Lower lobe of right lung (tissue), 2 donors: ENCODE results near the gene WBP4. TPM values are rescaled to one million over a fixed set of nuclear protein-coding genes. Genes with fewer than 3 reads are reported as not detected.
A peak's percentile ranks its signal among the peaks of the same experiment; 100 is the strongest.

ENCODE experiments used
- ATAC-seq, 2 donors: fragments of 200-7000 bp; cut with Tn5 transposase; one replicate each; pipeline ENCODE4 v1.9.1; 2020 to 2022; ENCODE audit warnings: mild to moderate bottlenecking in 2 of 2, moderate library complexity in 2 of 2
- DNase-seq: peaks from one replicate; pipeline ENCODE4 v3.0.0-alpha.2; 2020
- H3K27ac ChIP-seq: fragments of 200-600 bp; one replicate; pipeline ENCODE4 v1.8.0; 2022
- H3K27me3 ChIP-seq: fragments of 200-600 bp; one replicate; pipeline ENCODE4 v1.8.0; 2022; ENCODE audit warnings: low read depth
- H3K36me3 ChIP-seq: fragments of 200-600 bp; one replicate; pipeline ENCODE4 v1.8.0; 2022; ENCODE audit warnings: mild to moderate bottlenecking
- H3K4me1 ChIP-seq: fragments of 200-600 bp; one replicate; pipeline ENCODE4 v1.8.0; 2022
- H3K4me3 ChIP-seq: fragments of 200-600 bp; one replicate; pipeline ENCODE4 v1.8.0; 2022; ENCODE audit warnings: mild to moderate bottlenecking
- H3K9me3 ChIP-seq: fragments of 200-600 bp; one replicate; pipeline ENCODE4 v1.8.0; 2022
- intact Hi-C: fragments of 100-400 bp; cut with DNase I; formaldehyde crosslinking; loops from one replicate; pipeline ENCODE4 v1.11.0; 2022
- total RNA-seq: library from RNA; stranded (reverse); fragmentation: NEBNext Ultra II Directional; extraction: Animal tissue kit (Norgen Biotek cat#: 25700); gene quantifications from one replicate; pipeline ENCODE4 v1.2.1, GENCODE V29; 2021
- TF ChIP-seq, protein P1 (sequence below): fragments of 200-600 bp; IDR thresholded peaks from one replicate; pipeline ENCODE4 v1.8.0; 2022; ENCODE audit warnings: antibody characterized with exemption, mild to moderate bottlenecking
- donor health status: DM: no; HTN: yes; CAD: no; lungs with severe emphysema.

Gene WBP4
- total RNA-seq, 1 donor from 2014 or later, result 10.8 TPM

- no peak for DNase-seq
- ATAC-seq, result no peak
- Histone ChIP-seq H3K9me3 (no peaks in the 10 kb centered on the region), H3K4me3 (no peak overlapping the region), H3K4me1 (peaks cover 32% of the 10 kb centered on the region), H3K36me3 (peaks cover 5% of the 10 kb centered on the region), H3K27me3 (no peaks in the 10 kb centered on the region), H3K27ac (no peak overlapping the region)
- intact Hi-C loops, result no loop called here
- TF ChIP-seq, protein P1, sequence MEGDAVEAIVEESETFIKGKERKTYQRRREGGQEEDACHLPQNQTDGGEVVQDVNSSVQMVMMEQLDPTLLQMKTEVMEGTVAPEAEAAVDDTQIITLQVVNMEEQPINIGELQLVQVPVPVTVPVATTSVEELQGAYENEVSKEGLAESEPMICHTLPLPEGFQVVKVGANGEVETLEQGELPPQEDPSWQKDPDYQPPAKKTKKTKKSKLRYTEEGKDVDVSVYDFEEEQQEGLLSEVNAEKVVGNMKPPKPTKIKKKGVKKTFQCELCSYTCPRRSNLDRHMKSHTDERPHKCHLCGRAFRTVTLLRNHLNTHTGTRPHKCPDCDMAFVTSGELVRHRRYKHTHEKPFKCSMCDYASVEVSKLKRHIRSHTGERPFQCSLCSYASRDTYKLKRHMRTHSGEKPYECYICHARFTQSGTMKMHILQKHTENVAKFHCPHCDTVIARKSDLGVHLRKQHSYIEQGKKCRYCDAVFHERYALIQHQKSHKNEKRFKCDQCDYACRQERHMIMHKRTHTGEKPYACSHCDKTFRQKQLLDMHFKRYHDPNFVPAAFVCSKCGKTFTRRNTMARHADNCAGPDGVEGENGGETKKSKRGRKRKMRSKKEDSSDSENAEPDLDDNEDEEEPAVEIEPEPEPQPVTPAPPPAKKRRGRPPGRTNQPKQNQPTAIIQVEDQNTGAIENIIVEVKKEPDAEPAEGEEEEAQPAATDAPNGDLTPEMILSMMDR, result no peak
Measured at GRCh38 chr13:41026788-41027187, 34.5 kb upstream of the WBP4 start.

GRCh38 chr13:41028051-41028450, 33.3 kb upstream of the WBP4 start:
- H3K4me3 ChIP-seq, result no peak overlapping the region
- peaks cover 5% of the 10 kb centered on the region for H3K36me3 ChIP-seq
- H3K27ac ChIP-seq, result no peak overlapping the region
- DNase-seq (no peak), ATAC-seq (no peak)
- H3K4me1 ChIP-seq, result peaks cover 32% of the 10 kb centered on the region
- no peaks in the 10 kb centered on the region for H3K27me3 ChIP-seq
- TF ChIP-seq, protein P1, result no peak
- H3K9me3 ChIP-seq, result no peaks in the 10 kb centered on the region
- intact Hi-C loops, result no loop called here

GRCh38 chr13:41029629-41030028, 31.7 kb upstream of the WBP4 start:
- TF ChIP-seq, protein P1, result no peak
- Histone ChIP-seq H3K4me3 (no peak overlapping the region), H3K27me3 (no peaks in the 10 kb centered on the region), H3K36me3 (peaks cover 5% of the 10 kb centered on the region), H3K27ac (no peak overlapping the region), H3K9me3 (no peaks in the 10 kb centered on the region), H3K4me1 (peaks cover 35% of the 10 kb centered on the region)
- no peak for DNase-seq
- intact Hi-C loops, result no loop called here
- ATAC-seq, result no peak

DNA sequence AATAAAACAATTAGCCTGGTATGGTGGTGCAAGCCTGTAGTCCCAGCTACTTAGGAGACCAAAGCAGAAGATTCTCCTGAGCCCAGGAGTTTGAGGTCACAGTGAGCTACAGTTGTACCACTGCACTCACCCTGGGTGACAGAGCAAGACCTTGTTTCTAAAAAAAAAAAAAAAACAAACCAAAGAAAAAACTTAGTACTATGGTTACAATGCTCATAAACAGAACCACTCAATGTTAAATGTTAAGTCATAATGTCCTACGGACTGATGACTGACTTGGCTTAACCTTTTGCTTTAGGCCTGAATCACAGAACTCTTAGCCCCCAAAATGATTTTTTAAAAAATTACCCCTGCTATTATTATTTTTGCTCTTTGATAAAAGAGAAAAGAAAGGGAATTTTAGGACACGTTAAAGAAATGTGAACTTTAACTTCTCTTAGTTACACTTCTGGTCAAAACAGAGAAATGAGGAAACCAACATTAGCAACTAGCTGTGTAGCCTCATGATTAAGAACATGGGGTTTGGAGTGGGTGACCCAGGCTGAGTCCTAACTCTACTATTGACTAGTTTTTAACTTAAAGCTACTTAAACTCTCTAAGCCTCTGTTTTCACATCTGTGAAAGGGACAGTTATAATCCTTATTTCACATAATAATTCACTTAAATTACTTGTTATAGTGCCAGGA, 28.5 kb upstream of the WBP4 start:
- ATAC-seq, result peak in 1 of 2 donors; percentile 67
- TF ChIP-seq, protein P1, result no peak
- H3K9me3 ChIP-seq, result no peaks in the 10 kb centered on the region
- intact Hi-C loops, result no loop called here
- H3K4me1 ChIP-seq, result peaks cover 21% of the 10 kb centered on the region
- no peaks in the 10 kb centered on the region for H3K27me3 ChIP-seq
- no peak overlapping the region for H3K4me3 ChIP-seq
- DNase-seq, result no peak
- no peaks in the 10 kb centered on the region for H3K36me3 ChIP-seq
- H3K27ac ChIP-seq, result peak overlapping the region; percentile 33

GRCh38 chr13:41034382-41034781, 26.9 kb upstream of the WBP4 start:
- Histone ChIP-seq H3K36me3 (no peaks in the 10 kb centered on the region), H3K27me3 (no peaks in the 10 kb centered on the region), H3K27ac (no peak overlapping the region), H3K4me1 (peaks cover 21% of the 10 kb centered on the region), H3K9me3 (no peaks in the 10 kb centered on the region), H3K4me3 (no peak overlapping the region)
- DNase-seq, result no peak
- ATAC-seq, result no peak
- TF ChIP-seq, protein P1, result no peak
- intact Hi-C loops, result no loop called here
